ENCODE results near the gene PLAAT4.

GRCh38 chr11:63573881-63574855 is 37.6 kb downstream of the PLAAT4 start:
- TF ChIP-seq CTCF (IDR thresholded peaks at IDR 0.05): no peak
- TF ChIP-seq POLR2A (IDR thresholded peaks at IDR 0.05): peak in 1 of 4 donors; percentile 13
- no peak for TF ChIP-seq EP300 (IDR thresholded peaks at IDR 0.05)
